ENCODE results near the gene ALDH8A1.

Gene ALDH8A1

GRCh38 chr6:134937426-134937825, 12.5 kb downstream of the ALDH8A1 start:
- Mint-ChIP-seq H3K4me3 (no peak overlapping the region), H3K9me3 (no peaks in the 10 kb centered on the region), H3K27ac (no peak overlapping the region), H3K27me3 (ENCODE audit: low read depth) (no peaks in the 10 kb centered on the region), H3K36me3 (ENCODE audit: low read depth) (no peaks in the 10 kb centered on the region), H3K4me1 (ENCODE audit: low read depth) (peaks cover 7% of the 10 kb centered on the region)
- DNase-seq (ENCODE audit: low spot score) = no peak

- H3K4me1 Mint-ChIP-seq (ENCODE audit: low read depth) = peaks cover 7% of the 10 kb centered on the region
- H3K36me3 Mint-ChIP-seq (ENCODE audit: low read depth) = no peaks in the 10 kb centered on the region
- no peaks in the 10 kb centered on the region for H3K27me3 Mint-ChIP-seq (ENCODE audit: low read depth)
- H3K9me3 Mint-ChIP-seq = no peaks in the 10 kb centered on the region
- DNase-seq (ENCODE audit: low spot score) = no peak
- no peak overlapping the region for H3K27ac Mint-ChIP-seq
- H3K4me3 Mint-ChIP-seq = no peak overlapping the region
Measured at GRCh38 chr6:134936931-134937330, 13.0 kb downstream of the ALDH8A1 start.

GRCh38 chr6:134936476-134936875, 13.4 kb downstream of the ALDH8A1 start:
- Mint-ChIP-seq H3K4me3 (no peak overlapping the region), H3K27me3 (ENCODE audit: low read depth) (no peaks in the 10 kb centered on the region), H3K4me1 (ENCODE audit: low read depth) (peaks cover 7% of the 10 kb centered on the region), H3K9me3 (no peaks in the 10 kb centered on the region), H3K36me3 (ENCODE audit: low read depth) (no peaks in the 10 kb centered on the region), H3K27ac (no peak overlapping the region)
- no peak for DNase-seq (ENCODE audit: low spot score)

DNA sequence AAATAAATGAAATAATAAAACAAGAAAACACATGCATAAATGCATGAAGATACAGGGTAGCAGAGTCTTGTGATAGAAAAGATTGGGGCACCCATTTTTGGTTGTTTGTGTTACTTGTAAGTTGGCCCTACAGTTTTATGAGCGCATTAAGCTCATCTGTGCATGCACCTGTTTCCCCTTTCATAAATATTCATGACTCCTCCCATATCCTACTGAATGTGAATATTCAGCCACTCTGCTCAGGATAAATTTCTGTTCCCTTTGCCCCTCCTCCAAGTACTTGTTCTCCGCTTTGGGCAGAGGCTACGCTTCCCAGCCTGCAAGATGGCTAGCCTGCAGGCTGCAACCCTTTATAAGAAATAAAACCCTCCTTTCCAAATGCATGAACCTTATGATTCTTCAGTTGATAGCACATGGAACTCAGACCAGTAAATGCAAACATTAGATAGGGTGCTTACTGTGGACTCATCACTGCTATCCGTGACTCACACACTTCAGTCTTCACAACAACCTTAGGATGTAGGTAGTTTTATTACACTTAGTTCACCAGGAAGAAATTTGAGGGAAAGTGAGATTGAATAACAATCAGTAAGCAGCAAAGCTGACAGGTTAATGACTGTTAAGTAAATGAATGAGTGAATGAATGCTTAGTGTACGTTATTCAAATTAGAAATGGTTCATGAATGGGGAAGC, 15.0 kb downstream of the ALDH8A1 start:
- no peaks in the 10 kb centered on the region for H3K27me3 Mint-ChIP-seq (ENCODE audit: low read depth)
- H3K4me3 Mint-ChIP-seq = no peak overlapping the region
- no peaks in the 10 kb centered on the region for H3K9me3 Mint-ChIP-seq
- peaks cover 7% of the 10 kb centered on the region for H3K4me1 Mint-ChIP-seq (ENCODE audit: low read depth)
- DNase-seq (ENCODE audit: low spot score) = no peak
- no peaks in the 10 kb centered on the region for H3K36me3 Mint-ChIP-seq (ENCODE audit: low read depth)
- H3K27ac Mint-ChIP-seq = no peak overlapping the region

- Mint-ChIP-seq H3K27me3 (ENCODE audit: low read depth) (no peaks in the 10 kb centered on the region), H3K36me3 (ENCODE audit: low read depth) (peaks cover 3% of the 10 kb centered on the region), H3K9me3 (no peaks in the 10 kb centered on the region), H3K4me1 (ENCODE audit: low read depth) (peaks cover 2% of the 10 kb centered on the region), H3K27ac (no peak overlapping the region), H3K4me3 (no peak overlapping the region)
- no peak for DNase-seq (ENCODE audit: low spot score)
Measured at GRCh38 chr6:134932535-134933470, 17.1 kb downstream of the ALDH8A1 start.

- no peak overlapping the region for H3K27ac Mint-ChIP-seq
- H3K27me3 Mint-ChIP-seq (ENCODE audit: low read depth) = no peaks in the 10 kb centered on the region
Measured at GRCh38 chr6:134932098-134932497, 17.8 kb downstream of the ALDH8A1 start.

GRCh38 chr6:134930463-134930862, 19.4 kb downstream of the ALDH8A1 start:
- peaks cover 7% of the 10 kb centered on the region for H3K4me1 Mint-ChIP-seq (ENCODE audit: low read depth)
- no peak overlapping the region for H3K27ac Mint-ChIP-seq
- H3K4me3 Mint-ChIP-seq = no peak overlapping the region
- DNase-seq (ENCODE audit: low spot score) = no peak
- H3K36me3 Mint-ChIP-seq (ENCODE audit: low read depth) = peaks cover 7% of the 10 kb centered on the region
- H3K27me3 Mint-ChIP-seq (ENCODE audit: low read depth) = no peaks in the 10 kb centered on the region
- no peaks in the 10 kb centered on the region for H3K9me3 Mint-ChIP-seq

More at GRCh38 chr6:134932098-134932497, 17.8 kb downstream of the ALDH8A1 start:
- H3K9me3 Mint-ChIP-seq = no peaks in the 10 kb centered on the region
- peaks cover 6% of the 10 kb centered on the region for H3K4me1 Mint-ChIP-seq (ENCODE audit: low read depth)
- DNase-seq (ENCODE audit: low spot score) = no peak
- H3K4me3 Mint-ChIP-seq = no peak overlapping the region
- H3K36me3 Mint-ChIP-seq (ENCODE audit: low read depth) = peaks cover 3% of the 10 kb centered on the region

DNA sequence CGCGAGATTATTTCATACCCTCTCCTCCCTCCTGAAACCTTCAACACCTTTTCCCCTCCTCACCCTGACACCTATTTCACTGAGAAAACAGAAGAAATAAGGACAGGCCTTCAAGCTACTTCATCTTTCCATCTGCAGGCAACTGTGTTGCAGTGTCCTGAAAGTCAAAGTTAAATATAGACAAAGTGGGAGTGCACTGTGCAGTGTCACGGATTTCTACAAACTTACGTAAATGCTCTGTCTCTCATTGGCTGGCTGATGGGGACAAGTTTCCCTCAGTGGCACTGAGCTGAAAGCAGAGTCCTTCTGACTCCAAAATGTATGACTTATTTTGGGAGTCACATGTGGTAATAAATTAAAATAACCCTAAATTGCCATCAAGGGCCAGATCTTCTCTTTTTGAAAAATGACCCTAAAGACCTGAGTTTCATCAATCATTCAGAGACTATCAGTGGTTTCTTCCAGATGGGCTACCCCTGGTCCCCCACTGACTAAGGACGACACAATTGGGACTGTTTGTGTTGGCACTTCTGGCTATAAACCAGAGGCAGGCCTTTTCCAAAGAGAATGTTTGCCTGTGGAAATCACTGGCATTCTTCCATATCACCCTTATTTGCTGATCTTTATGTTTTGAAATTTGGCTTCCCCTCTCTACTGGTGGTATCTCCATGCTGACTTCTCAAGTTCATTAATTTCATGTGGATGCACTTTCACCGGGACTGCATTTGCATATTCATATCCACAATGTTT, 21.6 kb downstream of the ALDH8A1 start:
- Mint-ChIP-seq H3K4me3 (no peak overlapping the region), H3K27ac (no peak overlapping the region), H3K9me3 (no peaks in the 10 kb centered on the region), H3K36me3 (ENCODE audit: low read depth) (peaks cover 7% of the 10 kb centered on the region), H3K27me3 (ENCODE audit: low read depth) (no peaks in the 10 kb centered on the region), H3K4me1 (ENCODE audit: low read depth) (peaks cover 7% of the 10 kb centered on the region)
- DNase-seq (ENCODE audit: low spot score) = no peak

DNA sequence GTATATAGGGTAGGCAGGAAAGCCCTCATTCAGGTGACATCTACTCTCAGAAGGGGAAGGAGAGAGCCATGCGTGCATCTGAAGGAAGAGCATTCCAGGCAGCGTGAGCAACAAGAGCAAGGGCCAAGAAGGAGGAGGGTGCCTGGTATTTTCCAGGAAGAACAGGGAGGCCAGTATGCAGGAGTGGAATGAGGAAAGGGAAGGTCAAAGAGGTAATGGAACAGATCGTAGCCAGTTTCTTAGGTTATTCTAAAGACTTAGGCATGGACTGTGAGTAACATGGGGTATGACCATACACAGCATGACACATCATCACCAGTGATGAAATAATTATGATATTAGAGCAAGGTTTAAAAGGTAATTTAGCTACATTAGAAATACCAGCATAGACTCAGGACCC, 24.1 kb downstream of the ALDH8A1 start:
- no peak for DNase-seq (ENCODE audit: low spot score)
- Mint-ChIP-seq H3K4me3 (no peak overlapping the region), H3K4me1 (ENCODE audit: low read depth) (peaks cover 7% of the 10 kb centered on the region), H3K27me3 (ENCODE audit: low read depth) (no peaks in the 10 kb centered on the region), H3K36me3 (ENCODE audit: low read depth) (peaks cover 7% of the 10 kb centered on the region), H3K27ac (no peak overlapping the region), H3K9me3 (no peaks in the 10 kb centered on the region)

GRCh38 chr6:134921721-134922261, 28.1 kb downstream of the ALDH8A1 start:
- Mint-ChIP-seq H3K27ac (no peak overlapping the region), H3K4me3 (no peak overlapping the region), H3K36me3 (ENCODE audit: low read depth) (peaks cover 1% of the 10 kb centered on the region), H3K27me3 (ENCODE audit: low read depth) (no peaks in the 10 kb centered on the region), H3K9me3 (no peaks in the 10 kb centered on the region), H3K4me1 (ENCODE audit: low read depth) (no peaks in the 10 kb centered on the region)
- no peak for DNase-seq (ENCODE audit: low spot score)

DNA sequence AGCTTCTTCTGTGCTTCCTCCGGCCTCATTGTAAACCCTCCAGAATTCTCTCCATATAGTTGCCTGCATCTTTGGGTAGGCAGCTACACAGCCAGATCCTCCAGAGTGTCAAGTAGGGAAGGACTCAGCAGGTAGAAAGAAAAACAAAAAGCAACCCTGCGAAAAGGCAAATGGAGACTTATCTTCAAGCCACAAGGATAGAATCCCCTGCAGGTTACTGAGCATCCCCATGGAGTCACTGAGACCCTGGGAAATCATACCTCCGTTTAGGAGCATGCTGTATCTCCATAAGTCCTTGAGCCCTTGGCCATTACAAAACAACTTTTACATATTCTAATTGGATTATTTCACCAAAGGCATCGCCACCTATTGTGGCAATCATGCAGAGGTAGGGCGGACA, 28.6 kb downstream of the ALDH8A1 start:
- H3K36me3 Mint-ChIP-seq (ENCODE audit: low read depth) = no peaks in the 10 kb centered on the region
- no peak overlapping the region for H3K4me3 Mint-ChIP-seq
- H3K27me3 Mint-ChIP-seq (ENCODE audit: low read depth) = no peaks in the 10 kb centered on the region
- no peaks in the 10 kb centered on the region for H3K4me1 Mint-ChIP-seq (ENCODE audit: low read depth)
- DNase-seq (ENCODE audit: low spot score) = no peak
- H3K27ac Mint-ChIP-seq = no peak overlapping the region
- H3K9me3 Mint-ChIP-seq = no peaks in the 10 kb centered on the region

- Mint-ChIP-seq H3K4me1 (ENCODE audit: low read depth) (no peaks in the 10 kb centered on the region), H3K36me3 (ENCODE audit: low read depth) (no peaks in the 10 kb centered on the region), H3K27me3 (ENCODE audit: low read depth) (no peaks in the 10 kb centered on the region), H3K9me3 (no peaks in the 10 kb centered on the region), H3K27ac (no peak overlapping the region), H3K4me3 (no peak overlapping the region)
- no peak for DNase-seq (ENCODE audit: low spot score)
Measured at GRCh38 chr6:134920422-134920821, 29.5 kb downstream of the ALDH8A1 start.

- H3K9me3 Mint-ChIP-seq = no peaks in the 10 kb centered on the region
Measured at GRCh38 chr6:134918418-134918961, 31.4 kb downstream of the ALDH8A1 start.

More at GRCh38 chr6:134918418-134918961, 31.4 kb downstream of the ALDH8A1 start:
- Mint-ChIP-seq H3K27ac (no peak overlapping the region), H3K4me3 (no peak overlapping the region), H3K27me3 (ENCODE audit: low read depth) (no peaks in the 10 kb centered on the region), H3K4me1 (ENCODE audit: low read depth) (no peaks in the 10 kb centered on the region), H3K36me3 (ENCODE audit: low read depth) (no peaks in the 10 kb centered on the region)
- no peak for DNase-seq (ENCODE audit: low spot score)
